AG04449 (cell line): ENCODE data around the gene SESN3.

Experiments used
- CTCF ChIA-PET: fragments of 350-600 bp; formaldehyde crosslinking; extraction: SDS; loops from one replicate; lab custom pipeline; 2021; ENCODE audit warnings: antibody characterized with exemption; lab: Yijun Ruan, JAX
- POLR2A ChIA-PET: fragments of 400-600, 350-600 bp; formaldehyde crosslinking; extraction: SDS; loops from one replicate; lab custom pipeline; 2020; ENCODE audit warnings: antibody characterized with exemption, inconsistent platforms; lab: Yijun Ruan, JAX
- DNase-seq: peaks from one replicate; pipeline ENCODE4 v3.0.0-alpha.2; 2010; ENCODE audit warnings: low read depth, low spot score
- H3K4me3 ChIP-seq: 2 replicates; pipeline ENCODE4 v1.5.1; 2011; ENCODE audit warnings: low read depth, mild to moderate bottlenecking, control low read depth, low read length
- CTCF ChIP-seq: IDR thresholded peaks from one replicate; pipeline ENCODE4 v1.5.1; 2011; ENCODE audit warnings: mild to moderate bottlenecking, moderate library complexity, low read length, control low read depth, inconsistent platforms; ENCODE audit not compliant: insufficient read depth; ENCODE audit errors: missing control alignments

SESN3 gene

GRCh38 chr11:95193541-95193940 lies 37.5 kb downstream of the SESN3 start:
- DNase-seq, result no peak
- TF ChIP-seq CTCF, result no peak
- CTCF ChIA-PET, result no interaction called here
- H3K4me3 ChIP-seq, result no peak overlapping the region
- POLR2A ChIA-PET, result no interaction called here

- POLR2A ChIA-PET, result no interaction called here
- no peak for DNase-seq
Measured at GRCh38 chr11:95192717-95193116, 38.3 kb downstream of the SESN3 start.

GRCh38 chr11:95187723-95188122 lies 43.3 kb downstream of the SESN3 start:
- POLR2A ChIA-PET, result no interaction called here
- no peak for TF ChIP-seq CTCF
- no peak overlapping the region for H3K4me3 ChIP-seq
- no peak for DNase-seq
- CTCF ChIA-PET, result no interaction called here

More at GRCh38 chr11:95192717-95193116, 38.3 kb downstream of the SESN3 start:
- H3K4me3 ChIP-seq, result no peak overlapping the region
- TF ChIP-seq CTCF, result no peak
- CTCF ChIA-PET, result no interaction called here

GRCh38 chr11:95182397-95182796 lies 48.6 kb downstream of the SESN3 start:
- DNase-seq, result no peak
- TF ChIP-seq CTCF, result no peak
- POLR2A ChIA-PET, result no interaction called here
- H3K4me3 ChIP-seq, result no peak overlapping the region
- CTCF ChIA-PET, result interaction anchor here (0.7 kb wide), 1 partner anchor 9 kb away, joined by 3 read pairs; no protein-coding TSS in a partner anchor

- ChIA-PET CTCF (interaction anchor here (2.0 kb wide), 1 partner anchor 529 kb away, joined by 9 read pairs; no protein-coding TSS in a partner anchor), POLR2A (no interaction called here)
Measured at GRCh38 chr11:95175818-95176380, 55.1 kb downstream of the SESN3 start.

GRCh38 chr11:95170294-95170693 lies 60.7 kb downstream of the SESN3 start:
- CTCF ChIA-PET, result interaction anchor here (0.5 to 0.9 kb wide), 3 partner anchors 15 to 1361 kb away, joined by 3 to 6 read pairs (median 3); no protein-coding TSS in a partner anchor
- H3K4me3 ChIP-seq, result no peak overlapping the region
- TF ChIP-seq CTCF, result no peak
- DNase-seq, result no peak
- POLR2A ChIA-PET, result no interaction called here

More at GRCh38 chr11:95175818-95176380, 55.1 kb downstream of the SESN3 start:
- no peak overlapping the region for H3K4me3 ChIP-seq
- DNase-seq, result no peak
- no peak for TF ChIP-seq CTCF
